Gastrocnemius medialis (tissue), 4 donors: ENCODE data around the gene FAM222B.

Experiments used
- POLR2A ChIP-seq, 2 donors: fragments of 450-650 bp; IDR thresholded peaks; one replicate each; pipeline ENCODE4 v1.6.1; 2017; ENCODE audit warnings: antibody characterized with exemption in 2 of 2, mild to moderate bottlenecking in 2 of 2, moderate library complexity in 2 of 2
- TF ChIP-seq, protein P1 (sequence below), 5 experiments: fragments of 450-650 bp in 3 of 5; fragments of 200-600 bp in 2 of 5; sonication (generic) in 2 of 5; IDR thresholded peaks in 4 of 5; conservative IDR thresholded peaks in 1 of 5; 1 replicate in 4 of 5; 2 replicates in 1 of 5; pipeline ENCODE4 v1.5.1; 2016 to 2019; ENCODE audit warnings: antibody characterized with exemption in 5 of 5, mild to moderate bottlenecking in 3 of 5, moderate library complexity in 3 of 5

DNA sequence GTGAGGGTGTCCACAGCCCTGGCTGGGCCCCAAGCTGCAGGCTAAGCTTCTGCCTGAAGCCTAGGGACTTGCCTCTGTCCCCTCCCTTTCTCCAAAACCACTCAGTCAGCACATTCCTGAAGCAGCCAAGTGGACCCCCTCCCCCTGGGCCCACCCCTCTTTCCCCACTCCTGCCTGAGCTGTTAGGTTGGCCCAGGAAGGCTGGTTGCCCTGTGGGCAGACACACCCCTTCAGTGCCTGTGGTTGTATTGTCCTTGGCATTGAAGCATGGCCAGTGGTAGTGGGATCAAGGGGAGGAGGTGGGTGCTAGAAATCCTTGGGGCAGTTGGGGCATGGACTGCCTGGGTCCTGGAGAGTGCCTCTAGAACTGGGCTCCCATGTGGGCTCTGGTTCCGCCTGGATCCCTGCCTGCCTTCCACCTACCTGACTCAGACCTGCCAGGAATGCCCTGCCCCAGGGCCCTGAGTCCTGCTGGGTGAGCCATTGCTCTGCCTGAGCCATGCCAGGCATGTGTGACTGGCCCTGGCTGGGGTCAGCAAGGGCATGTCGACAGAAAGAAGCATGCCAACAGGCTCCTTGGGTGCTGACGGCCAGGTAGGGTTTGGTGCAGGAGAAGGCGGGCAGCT lies 96.7 kb downstream of the FAM222B start:
- TF ChIP-seq, protein P1, sequence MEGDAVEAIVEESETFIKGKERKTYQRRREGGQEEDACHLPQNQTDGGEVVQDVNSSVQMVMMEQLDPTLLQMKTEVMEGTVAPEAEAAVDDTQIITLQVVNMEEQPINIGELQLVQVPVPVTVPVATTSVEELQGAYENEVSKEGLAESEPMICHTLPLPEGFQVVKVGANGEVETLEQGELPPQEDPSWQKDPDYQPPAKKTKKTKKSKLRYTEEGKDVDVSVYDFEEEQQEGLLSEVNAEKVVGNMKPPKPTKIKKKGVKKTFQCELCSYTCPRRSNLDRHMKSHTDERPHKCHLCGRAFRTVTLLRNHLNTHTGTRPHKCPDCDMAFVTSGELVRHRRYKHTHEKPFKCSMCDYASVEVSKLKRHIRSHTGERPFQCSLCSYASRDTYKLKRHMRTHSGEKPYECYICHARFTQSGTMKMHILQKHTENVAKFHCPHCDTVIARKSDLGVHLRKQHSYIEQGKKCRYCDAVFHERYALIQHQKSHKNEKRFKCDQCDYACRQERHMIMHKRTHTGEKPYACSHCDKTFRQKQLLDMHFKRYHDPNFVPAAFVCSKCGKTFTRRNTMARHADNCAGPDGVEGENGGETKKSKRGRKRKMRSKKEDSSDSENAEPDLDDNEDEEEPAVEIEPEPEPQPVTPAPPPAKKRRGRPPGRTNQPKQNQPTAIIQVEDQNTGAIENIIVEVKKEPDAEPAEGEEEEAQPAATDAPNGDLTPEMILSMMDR (IDR thresholded peaks at IDR 0.05 in 4 of 5, conservative IDR thresholded peaks at IDR 0.05 in 1 of 5) = no peak
- no peak for TF ChIP-seq POLR2A (IDR thresholded peaks at IDR 0.05)
